ENCODE results near the gene RNF44. TPM values are rescaled to one million over a fixed set of nuclear protein-coding genes. Genes with fewer than 3 reads are reported as not detected.

Gene RNF44
- total RNA-seq, 2 experiments from 2014 or later, result 61.2 to 164 TPM

GRCh38 chr5:176575066-176575465 lies 37.9 kb upstream of the RNF44 start:
- no peaks in the 10 kb centered on the region for H3K36me3 ChIP-seq (ENCODE audit: insufficient read depth, low read length)
- no peak overlapping the region for H3K27ac ChIP-seq (ENCODE audit: low read depth, low read length, poor library complexity, severe bottlenecking)
- no peaks in the 10 kb centered on the region for H3K79me2 ChIP-seq (ENCODE audit: insufficient read depth, low read depth, low read length)
- H3K9me3 ChIP-seq (ENCODE audit: low read length), result no peaks in the 10 kb centered on the region
- no peak overlapping the region for H3K4me3 ChIP-seq (ENCODE audit: low read depth, low read length, poor library complexity, severe bottlenecking)
- no peaks in the 10 kb centered on the region for H3K9me2 ChIP-seq (ENCODE audit: insufficient read depth, low read length)
- CTCF ChIA-PET (ENCODE audit: unreplicated experiment), result no interaction called here
- no peak overlapping the region for H3K4me2 ChIP-seq (ENCODE audit: low read length)
- intact Hi-C loops (cut with micrococcal nuclease; ENCODE audit: unreplicated experiment), result loop anchor here (10.0 kb wide), 1 partner anchor 850 kb away; no protein-coding TSS in a partner anchor
- H3K4me1 ChIP-seq (ENCODE audit: insufficient read depth, low read length, poor library complexity, severe bottlenecking), result peaks cover 4% of the 10 kb centered on the region
- TF ChIP-seq CTCF (conservative IDR thresholded peaks at IDR 0.05; ENCODE audit: low read length) (no peak), EZH2phosphoT487 (IDR thresholded peaks at IDR 0.05; ENCODE audit: borderline replicate concordance, low read depth, low read length) (no peak)
- POLR2A ChIA-PET, result interaction anchor here (0.5 kb wide), 1 partner anchor 237 kb away, joined by 3 read pairs; no protein-coding TSS in a partner anchor
- DNase-seq (ENCODE audit: low spot score), result no peak
- BruUV-seq (replicated peaks), result no TSS peak
- no peak overlapping the region for H2AFZ ChIP-seq (ENCODE audit: low read length)
- H4K20me1 ChIP-seq (ENCODE audit: insufficient read depth, low read length), result no peaks in the 10 kb centered on the region

- ChIA-PET CTCF (ENCODE audit: unreplicated experiment) (no interaction called here), POLR2A (no interaction called here)
Measured at GRCh38 chr5:176574297-176574591, 37.0 kb upstream of the RNF44 start.

More at GRCh38 chr5:176574297-176574591, 37.0 kb upstream of the RNF44 start:
- Histone ChIP-seq H3K4me2 (ENCODE audit: low read length) (no peak overlapping the region), H4K20me1 (ENCODE audit: insufficient read depth, low read length) (no peaks in the 10 kb centered on the region), H3K9me3 (ENCODE audit: low read length) (no peaks in the 10 kb centered on the region), H3K79me2 (ENCODE audit: insufficient read depth, low read depth, low read length) (no peaks in the 10 kb centered on the region), H3K36me3 (ENCODE audit: insufficient read depth, low read length) (no peaks in the 10 kb centered on the region), H3K27ac (ENCODE audit: low read depth, low read length, poor library complexity, severe bottlenecking) (no peak overlapping the region), H2AFZ (ENCODE audit: low read length) (no peak overlapping the region), H3K4me3 (ENCODE audit: low read depth, low read length, poor library complexity, severe bottlenecking) (no peak overlapping the region), H3K9me2 (ENCODE audit: insufficient read depth, low read length) (no peaks in the 10 kb centered on the region), H3K4me1 (ENCODE audit: insufficient read depth, low read length, poor library complexity, severe bottlenecking) (peaks cover 4% of the 10 kb centered on the region)
- peak; percentile 62; the same call in 1 of the 2 replicates for TF ChIP-seq CTCF (conservative IDR thresholded peaks at IDR 0.05; ENCODE audit: low read length)
- TF ChIP-seq EZH2phosphoT487 (IDR thresholded peaks at IDR 0.05; ENCODE audit: borderline replicate concordance, low read depth, low read length), result no peak
- intact Hi-C loops (cut with micrococcal nuclease; ENCODE audit: unreplicated experiment), result loop anchor here (1.0 to 10.0 kb wide), 3 partner anchors 45 to 849 kb away; partner anchors contain the start of gene TSPAN17
- no peak for DNase-seq (ENCODE audit: low spot score)
- BruUV-seq (replicated peaks), result no TSS peak
